K562 (cell line): ENCODE results near the gene FAM227B.

Source experiments
- BHLHE40 ChIP-seq: IDR thresholded peaks from 2 replicates; pipeline ENCODE4 v1.6.1; 2011; ENCODE audit warnings: low read length, improper control_type of control experiment
- BRCA1 ChIP-seq, 2 experiments: fragments of 450-650 bp in 1 of 2; sonication (generic) in 1 of 2; formaldehyde crosslinking in 1 of 2; IDR thresholded peaks; 2 replicates each; pipeline versions ENCODE4 v1.5.0 to v1.6.1; 2017 to 2020; ENCODE audit warnings: mild to moderate bottlenecking in 1 of 2, missing genetic modification reagents in 1 of 2
- CBFB ChIP-seq: sonication (generic); formaldehyde crosslinking; IDR thresholded peaks from 2 replicates; pipeline ENCODE4 v1.4.0; 2020; ENCODE audit warnings: mild to moderate bottlenecking, missing genetic modification reagents
- CHD4 ChIP-seq: fragments of 200-600 bp; sonication (generic); IDR thresholded peaks from 3 replicates; pipeline ENCODE4 v1.6.1; 2012; ENCODE audit warnings: low read depth, mild to moderate bottlenecking, mixed read lengths, low read length, inconsistent platforms; ENCODE audit not compliant: insufficient read depth, insufficient replicate concordance, poor library complexity, severe bottlenecking
- ESRRA ChIP-seq: fragments of 450-650 bp; IDR thresholded peaks from 2 replicates; pipeline ENCODE4 v1.6.1; 2014; ENCODE audit warnings: low read depth, mild to moderate bottlenecking, moderate library complexity, borderline replicate concordance
- NFYB ChIP-seq: IDR thresholded peaks from 2 replicates; pipeline ENCODE4 v1.6.1; 2011; ENCODE audit warnings: mild to moderate bottlenecking, moderate library complexity; ENCODE audit not compliant: insufficient read length; ENCODE audit errors: extremely low read depth
- SP1 ChIP-seq: sonication (generic); formaldehyde crosslinking; IDR thresholded peaks from 2 replicates; pipeline ENCODE4 v1.8.1; 2022; ENCODE audit warnings: mild to moderate bottlenecking, missing genetic modification reagents
- ZNF133 ChIP-seq: fragments of 250-450 bp; sonication (Bioruptor Pico); IDR thresholded peaks from 2 replicates; pipeline ENCODE4 v1.4.0; 2020; ENCODE audit warnings: mild to moderate bottlenecking
- ZNF165 ChIP-seq: fragments of 250-450 bp; sonication (Bioruptor Pico); IDR thresholded peaks from 2 replicates; pipeline ENCODE4 v1.4.0; 2020; ENCODE audit warnings: borderline replicate concordance
- TF ChIP-seq, protein P1 (sequence below): IDR thresholded peaks from 2 replicates; pipeline ENCODE4 v1.6.1; 2016; ENCODE audit warnings: missing genetic modification characterization, missing compliant biosample characterization
- TF ChIP-seq, protein P2 (sequence below), 2 experiments: fragments of 450-650 bp in 1 of 2; sonication (generic) in 1 of 2; formaldehyde crosslinking in 1 of 2; IDR thresholded peaks in 1 of 2; conservative IDR thresholded peaks in 1 of 2; 2 replicates each; pipeline versions ENCODE4 v1.6.1 to v1.8.1; 2016 to 2023; ENCODE audit warnings: mild to moderate bottlenecking in 2 of 2, moderate library complexity in 2 of 2, inconsistent platforms in 1 of 2, missing genetic modification reagents in 1 of 2
- TF ChIP-seq, protein P3 (sequence below), 2 experiments: fragments of 450-650 bp in 1 of 2; sonication (generic) in 1 of 2; formaldehyde crosslinking in 1 of 2; IDR thresholded peaks; 2 replicates each; pipeline versions ENCODE4 v1.7.1 to v1.9.0; 2016 to 2022; ENCODE audit warnings: inconsistent platforms in 1 of 2, mild to moderate bottlenecking in 1 of 2, missing genetic modification reagents in 1 of 2
- TF ChIP-seq, protein P4 (sequence below), 3 experiments: IDR thresholded peaks in 2 of 3; conservative IDR thresholded peaks in 1 of 3; 2 replicates each; pipeline ENCODE4 v1.5.1; 2011 to 2012; ENCODE audit warnings: low read length in 3 of 3, mild to moderate bottlenecking in 3 of 3, control low read depth in 2 of 3, improper control_type of control experiment in 1 of 3, inconsistent platforms in 1 of 3, low read depth in 1 of 3, mixed read lengths in 1 of 3, moderate library complexity in 1 of 3; ENCODE audit not compliant: insufficient read depth in 2 of 3
- TF ChIP-seq, protein P5 (sequence below): fragments of 450-650 bp; formaldehyde crosslinking; IDR thresholded peaks from 2 replicates; pipeline ENCODE4 v1.4.0; 2020; ENCODE audit warnings: mild to moderate bottlenecking, moderate library complexity

DNA sequence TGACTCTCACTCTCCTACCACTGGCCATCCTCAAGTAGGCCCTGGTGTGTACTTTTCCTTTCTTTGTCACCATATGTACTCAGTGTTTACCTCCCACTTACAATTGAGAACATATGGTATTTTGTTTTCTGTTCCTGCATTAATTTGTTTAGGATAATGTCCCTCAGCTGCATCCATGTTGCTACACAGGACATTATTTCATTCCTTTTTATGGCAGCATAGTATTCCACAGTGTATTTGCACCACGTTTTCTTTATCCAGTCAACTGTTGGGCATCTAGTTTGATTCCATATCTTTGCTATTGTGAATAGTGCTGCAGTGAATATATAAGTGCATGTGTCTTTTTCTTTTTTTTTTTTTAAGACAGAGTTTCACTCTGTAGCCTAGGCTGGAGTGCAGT, 324.4 kb downstream of the FAM227B start:
- TF ChIP-seq CHD4 (no peak), SP1 (no peak), BRCA1 (IDR thresholded peaks at IDR 0.05) (no peak), BRCA1 (CRISPR knock-in tag; IDR thresholded peaks at IDR 0.05) (no peak), CBFB (no peak), ZNF133 (CRISPR knock-in tag) (no peak), NFYB (no peak), BHLHE40 (no peak), ZNF165 (CRISPR knock-in tag) (no peak), ESRRA (no peak)
- TF ChIP-seq, protein P1, sequence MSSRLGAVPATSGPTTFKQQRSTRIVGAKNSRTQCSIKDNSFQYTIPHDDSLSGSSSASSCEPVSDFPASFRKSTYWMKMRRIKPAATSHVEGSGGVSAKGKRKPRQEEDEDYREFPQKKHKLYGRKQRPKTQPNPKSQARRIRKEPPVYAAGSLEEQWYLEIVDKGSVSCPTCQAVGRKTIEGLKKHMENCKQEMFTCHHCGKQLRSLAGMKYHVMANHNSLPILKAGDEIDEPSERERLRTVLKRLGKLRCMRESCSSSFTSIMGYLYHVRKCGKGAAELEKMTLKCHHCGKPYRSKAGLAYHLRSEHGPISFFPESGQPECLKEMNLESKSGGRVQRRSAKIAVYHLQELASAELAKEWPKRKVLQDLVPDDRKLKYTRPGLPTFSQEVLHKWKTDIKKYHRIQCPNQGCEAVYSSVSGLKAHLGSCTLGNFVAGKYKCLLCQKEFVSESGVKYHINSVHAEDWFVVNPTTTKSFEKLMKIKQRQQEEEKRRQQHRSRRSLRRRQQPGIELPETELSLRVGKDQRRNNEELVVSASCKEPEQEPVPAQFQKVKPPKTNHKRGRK, result no peak
- TF ChIP-seq, protein P2, sequence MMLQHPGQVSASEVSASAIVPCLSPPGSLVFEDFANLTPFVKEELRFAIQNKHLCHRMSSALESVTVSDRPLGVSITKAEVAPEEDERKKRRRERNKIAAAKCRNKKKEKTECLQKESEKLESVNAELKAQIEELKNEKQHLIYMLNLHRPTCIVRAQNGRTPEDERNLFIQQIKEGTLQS (IDR thresholded peaks at IDR 0.05), result no peak
- TF ChIP-seq, protein P2 (CRISPR knock-in tag; conservative IDR thresholded peaks at IDR 0.05), result no peak
- TF ChIP-seq, protein P3, sequence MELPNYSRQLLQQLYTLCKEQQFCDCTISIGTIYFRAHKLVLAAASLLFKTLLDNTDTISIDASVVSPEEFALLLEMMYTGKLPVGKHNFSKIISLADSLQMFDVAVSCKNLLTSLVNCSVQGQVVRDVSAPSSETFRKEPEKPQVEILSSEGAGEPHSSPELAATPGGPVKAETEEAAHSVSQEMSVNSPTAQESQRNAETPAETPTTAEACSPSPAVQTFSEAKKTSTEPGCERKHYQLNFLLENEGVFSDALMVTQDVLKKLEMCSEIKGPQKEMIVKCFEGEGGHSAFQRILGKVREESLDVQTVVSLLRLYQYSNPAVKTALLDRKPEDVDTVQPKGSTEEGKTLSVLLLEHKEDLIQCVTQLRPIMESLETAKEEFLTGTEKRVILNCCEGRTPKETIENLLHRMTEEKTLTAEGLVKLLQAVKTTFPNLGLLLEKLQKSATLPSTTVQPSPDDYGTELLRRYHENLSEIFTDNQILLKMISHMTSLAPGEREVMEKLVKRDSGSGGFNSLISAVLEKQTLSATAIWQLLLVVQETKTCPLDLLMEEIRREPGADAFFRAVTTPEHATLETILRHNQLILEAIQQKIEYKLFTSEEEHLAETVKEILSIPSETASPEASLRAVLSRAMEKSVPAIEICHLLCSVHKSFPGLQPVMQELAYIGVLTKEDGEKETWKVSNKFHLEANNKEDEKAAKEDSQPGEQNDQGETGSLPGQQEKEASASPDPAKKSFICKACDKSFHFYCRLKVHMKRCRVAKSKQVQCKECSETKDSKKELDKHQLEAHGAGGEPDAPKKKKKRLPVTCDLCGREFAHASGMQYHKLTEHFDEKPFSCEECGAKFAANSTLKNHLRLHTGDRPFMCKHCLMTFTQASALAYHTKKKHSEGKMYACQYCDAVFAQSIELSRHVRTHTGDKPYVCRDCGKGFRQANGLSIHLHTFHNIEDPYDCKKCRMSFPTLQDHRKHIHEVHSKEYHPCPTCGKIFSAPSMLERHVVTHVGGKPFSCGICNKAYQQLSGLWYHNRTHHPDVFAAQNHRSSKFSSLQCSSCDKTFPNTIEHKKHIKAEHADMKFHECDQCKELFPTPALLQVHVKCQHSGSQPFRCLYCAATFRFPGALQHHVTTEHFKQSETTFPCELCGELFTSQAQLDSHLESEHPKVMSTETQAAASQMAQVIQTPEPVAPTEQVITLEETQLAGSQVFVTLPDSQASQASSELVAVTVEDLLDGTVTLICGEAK (IDR thresholded peaks at IDR 0.05), result no peak
- TF ChIP-seq, protein P3 (CRISPR knock-in tag; IDR thresholded peaks at IDR 0.05), result no peak
- TF ChIP-seq, protein P4, sequence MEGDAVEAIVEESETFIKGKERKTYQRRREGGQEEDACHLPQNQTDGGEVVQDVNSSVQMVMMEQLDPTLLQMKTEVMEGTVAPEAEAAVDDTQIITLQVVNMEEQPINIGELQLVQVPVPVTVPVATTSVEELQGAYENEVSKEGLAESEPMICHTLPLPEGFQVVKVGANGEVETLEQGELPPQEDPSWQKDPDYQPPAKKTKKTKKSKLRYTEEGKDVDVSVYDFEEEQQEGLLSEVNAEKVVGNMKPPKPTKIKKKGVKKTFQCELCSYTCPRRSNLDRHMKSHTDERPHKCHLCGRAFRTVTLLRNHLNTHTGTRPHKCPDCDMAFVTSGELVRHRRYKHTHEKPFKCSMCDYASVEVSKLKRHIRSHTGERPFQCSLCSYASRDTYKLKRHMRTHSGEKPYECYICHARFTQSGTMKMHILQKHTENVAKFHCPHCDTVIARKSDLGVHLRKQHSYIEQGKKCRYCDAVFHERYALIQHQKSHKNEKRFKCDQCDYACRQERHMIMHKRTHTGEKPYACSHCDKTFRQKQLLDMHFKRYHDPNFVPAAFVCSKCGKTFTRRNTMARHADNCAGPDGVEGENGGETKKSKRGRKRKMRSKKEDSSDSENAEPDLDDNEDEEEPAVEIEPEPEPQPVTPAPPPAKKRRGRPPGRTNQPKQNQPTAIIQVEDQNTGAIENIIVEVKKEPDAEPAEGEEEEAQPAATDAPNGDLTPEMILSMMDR (IDR thresholded peaks at IDR 0.05 in 2 of 3, conservative IDR thresholded peaks at IDR 0.05 in 1 of 3; ENCODE audit: insufficient read depth in 2 of 3, low read depth in 1 of 3, low read length in 3 of 3), result no peak
- TF ChIP-seq, protein P5, sequence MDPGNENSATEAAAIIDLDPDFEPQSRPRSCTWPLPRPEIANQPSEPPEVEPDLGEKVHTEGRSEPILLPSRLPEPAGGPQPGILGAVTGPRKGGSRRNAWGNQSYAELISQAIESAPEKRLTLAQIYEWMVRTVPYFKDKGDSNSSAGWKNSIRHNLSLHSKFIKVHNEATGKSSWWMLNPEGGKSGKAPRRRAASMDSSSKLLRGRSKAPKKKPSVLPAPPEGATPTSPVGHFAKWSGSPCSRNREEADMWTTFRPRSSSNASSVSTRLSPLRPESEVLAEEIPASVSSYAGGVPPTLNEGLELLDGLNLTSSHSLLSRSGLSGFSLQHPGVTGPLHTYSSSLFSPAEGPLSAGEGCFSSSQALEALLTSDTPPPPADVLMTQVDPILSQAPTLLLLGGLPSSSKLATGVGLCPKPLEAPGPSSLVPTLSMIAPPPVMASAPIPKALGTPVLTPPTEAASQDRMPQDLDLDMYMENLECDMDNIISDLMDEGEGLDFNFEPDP (CRISPR knock-in tag), result no peak
